Measurements from ENCODE around the gene CMTR2. TPM values are rescaled to one million over a fixed set of nuclear protein-coding genes. Genes with fewer than 3 reads are reported as not detected.

Gene CMTR2
- total RNA-seq, 1 experiment from 2014 or later, result 18.0 TPM

DNA sequence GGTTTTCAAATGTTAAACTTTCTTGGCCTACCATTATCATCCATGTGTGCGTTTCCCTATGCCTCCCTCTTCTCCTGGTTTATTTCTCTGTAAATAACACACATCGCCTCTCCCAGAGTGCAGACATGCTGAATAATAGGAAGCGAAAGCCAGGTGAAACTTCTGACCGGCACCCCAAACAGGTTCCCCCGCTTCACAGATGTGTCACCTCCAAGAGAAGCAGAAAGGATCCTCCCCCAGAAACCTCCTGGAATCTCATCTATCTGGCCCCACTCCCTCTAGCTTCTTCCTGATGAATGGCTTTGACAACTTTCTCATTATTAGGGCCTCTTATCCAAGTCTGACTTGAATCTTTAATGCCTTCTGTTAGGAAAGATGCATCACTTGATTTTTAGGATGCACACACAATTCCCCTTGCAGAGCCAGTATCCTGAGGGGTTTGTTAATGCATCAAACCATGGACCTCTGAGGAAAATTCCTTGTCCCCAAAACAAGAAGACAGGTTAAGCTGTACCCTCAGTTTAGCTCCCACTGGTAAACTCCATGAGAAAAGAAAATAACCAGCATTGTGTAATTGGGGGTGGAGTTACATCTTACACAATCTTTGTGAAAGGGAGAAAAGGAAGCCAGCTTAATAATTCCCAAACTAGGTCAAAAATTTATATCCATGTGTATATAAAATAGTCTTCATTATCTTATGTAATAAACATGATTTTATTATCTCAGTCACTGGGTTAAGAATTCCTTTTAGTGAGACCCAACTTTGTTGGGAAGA, 38.6 kb downstream of the CMTR2 start:
- DNase-seq, result no peak
- Histone ChIP-seq H3K36me3 (no peaks in the 10 kb centered on the region), H3K4me3 (no peak overlapping the region), H3K27me3 (no peaks in the 10 kb centered on the region), H3K9me3 (no peaks in the 10 kb centered on the region)

DNA sequence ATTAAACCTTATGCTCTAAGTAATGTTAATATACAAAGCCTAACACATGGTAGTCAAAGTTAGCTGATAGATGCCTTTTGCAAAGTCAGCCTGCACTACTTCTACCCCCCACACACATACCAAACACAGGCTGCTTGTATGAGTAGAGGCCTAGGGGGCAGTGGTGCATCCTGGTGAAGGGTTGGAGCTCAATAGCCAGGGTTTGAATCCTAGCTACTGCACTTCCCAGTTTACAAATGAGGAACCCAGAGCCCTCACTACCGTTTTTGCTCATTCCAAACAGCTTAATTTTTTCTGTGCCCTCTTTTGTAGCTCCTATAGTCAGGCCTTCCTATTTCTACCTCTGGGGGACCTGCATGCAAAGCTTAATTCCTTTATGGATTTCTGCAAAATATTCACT, 39.8 kb downstream of the CMTR2 start:
- Histone ChIP-seq H3K9me3 (no peaks in the 10 kb centered on the region), H3K36me3 (no peaks in the 10 kb centered on the region), H3K4me3 (no peak overlapping the region), H3K27me3 (no peaks in the 10 kb centered on the region)
- DNase-seq, result no peak

DNA sequence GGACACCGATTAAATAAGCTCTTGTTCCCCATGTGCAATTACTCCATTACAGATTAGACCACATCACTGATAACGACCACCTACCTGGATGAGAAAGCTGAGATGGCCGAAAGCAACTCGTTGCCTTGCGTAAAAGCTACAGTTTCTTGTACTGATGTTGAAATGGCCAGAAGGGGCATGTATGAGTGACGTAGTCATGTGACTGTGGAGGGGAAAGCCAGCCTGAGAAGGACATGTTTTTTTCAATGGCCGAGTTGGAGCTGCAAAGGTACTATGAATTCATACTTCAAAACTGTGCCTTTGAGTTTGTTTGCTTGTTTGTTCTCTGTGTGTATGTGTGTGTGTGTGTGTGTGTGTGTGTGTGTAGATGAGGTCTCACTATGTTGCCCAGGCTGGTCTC, 41.7 kb downstream of the CMTR2 start:
- Histone ChIP-seq H3K9me3 (no peaks in the 10 kb centered on the region), H3K4me3 (no peak overlapping the region), H3K36me3 (no peaks in the 10 kb centered on the region), H3K27me3 (no peaks in the 10 kb centered on the region)
- DNase-seq, result no peak

DNA sequence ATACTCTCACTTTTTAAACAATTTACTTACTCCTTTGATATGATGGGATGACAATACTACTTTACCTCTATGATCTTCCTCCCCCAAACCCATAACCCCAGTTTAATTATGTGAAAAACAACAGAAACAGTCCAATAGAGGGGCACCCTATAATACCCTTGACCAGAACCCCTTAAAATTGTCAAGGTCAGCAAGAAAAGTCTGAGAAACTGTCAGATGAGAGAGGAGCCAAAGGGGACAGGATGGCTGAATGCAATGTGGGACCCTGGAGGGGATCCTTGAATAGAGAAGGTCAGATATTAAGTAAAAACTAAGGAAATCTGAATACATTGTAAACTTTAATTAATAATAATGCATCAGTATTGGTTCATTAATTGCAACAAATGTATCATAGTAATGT, 42.9 kb downstream of the CMTR2 start:
- DNase-seq, result no peak
- no peaks in the 10 kb centered on the region for H3K27me3 ChIP-seq
- H3K4me3 ChIP-seq, result no peak overlapping the region
- no peaks in the 10 kb centered on the region for H3K36me3 ChIP-seq
- no peaks in the 10 kb centered on the region for H3K9me3 ChIP-seq

DNA sequence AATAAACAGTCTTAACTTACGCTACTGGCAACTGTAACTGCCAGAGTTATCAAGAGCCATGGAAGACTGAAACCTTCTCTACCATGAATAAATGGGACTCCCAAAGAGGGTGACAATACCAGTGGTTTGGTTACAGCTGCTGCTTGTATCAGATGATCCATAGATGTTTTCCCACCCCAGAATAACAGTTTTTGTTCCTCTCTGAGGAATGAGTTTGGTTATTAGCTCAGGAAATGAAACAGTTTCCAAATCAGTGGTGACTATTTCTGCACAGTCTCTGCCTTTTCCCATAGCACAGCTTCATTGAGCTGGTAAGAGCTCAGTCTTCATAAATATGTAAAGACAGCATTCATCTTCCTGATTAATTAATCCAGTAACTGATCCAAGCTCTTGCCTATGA, 44.7 kb downstream of the CMTR2 start:
- DNase-seq, result no peak
- Histone ChIP-seq H3K4me3 (no peak overlapping the region), H3K27me3 (no peaks in the 10 kb centered on the region), H3K9me3 (no peaks in the 10 kb centered on the region), H3K36me3 (no peaks in the 10 kb centered on the region)

DNA sequence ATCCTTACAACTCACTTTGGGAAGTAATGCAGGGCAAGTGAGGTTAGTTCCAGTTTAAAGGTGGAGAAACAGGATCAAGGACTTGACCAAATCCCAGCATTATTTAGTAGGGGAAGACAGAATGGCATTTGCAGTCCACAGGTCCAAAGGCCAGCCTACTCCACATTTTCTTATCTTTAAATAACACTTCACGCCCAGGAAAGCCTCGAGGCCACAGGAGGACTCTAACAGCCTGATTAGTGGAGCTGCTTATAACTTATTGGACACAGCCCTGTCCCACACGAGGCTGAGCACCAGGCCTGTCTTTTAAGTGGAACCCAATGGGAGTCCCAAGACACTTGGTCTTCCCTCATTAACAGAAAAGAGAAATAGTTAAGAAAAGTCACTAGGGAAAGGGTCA, 46.6 kb downstream of the CMTR2 start:
- Histone ChIP-seq H3K36me3 (no peaks in the 10 kb centered on the region), H3K9me3 (no peaks in the 10 kb centered on the region), H3K27me3 (no peaks in the 10 kb centered on the region), H3K4me3 (no peak overlapping the region)
- DNase-seq, result no peak

DNA sequence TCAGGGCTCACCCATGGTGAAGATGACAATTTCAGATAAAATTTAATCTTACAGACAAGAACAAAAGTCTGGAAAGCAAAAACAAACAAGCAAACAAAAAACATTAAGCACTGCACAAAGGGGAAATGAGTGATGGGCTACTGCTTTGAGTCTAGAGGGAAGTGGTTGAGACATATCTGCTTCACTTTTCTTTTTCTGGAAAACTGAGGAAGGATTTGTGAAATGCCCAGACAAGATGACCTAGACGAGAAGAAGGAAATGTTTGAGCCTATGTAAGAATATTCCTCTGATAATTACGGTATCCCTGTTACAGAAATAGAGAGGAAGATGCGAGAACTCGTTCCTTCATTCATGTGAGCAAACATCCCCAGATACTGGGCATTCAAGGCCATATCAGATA, 47.2 kb downstream of the CMTR2 start:
- Histone ChIP-seq H3K9me3 (no peaks in the 10 kb centered on the region), H3K4me3 (no peak overlapping the region), H3K27me3 (no peaks in the 10 kb centered on the region), H3K36me3 (no peaks in the 10 kb centered on the region)
- no peak for DNase-seq

Other genes starting within 250 kb of the CMTR2 start
- gene HYDIN, start 58.7 kb downstream of the CMTR2 start, total RNA-seq (2014; rRNA removed; shearing (Covaris generic); ENCODE audit: low replicate concordance), result 0.26 and 0.67 TPM in 2 replicates
- gene CALB2, start 69.3 kb upstream of the CMTR2 start, total RNA-seq (2014; rRNA removed; shearing (Covaris generic); ENCODE audit: low replicate concordance), result 4.1 TPM in 1 of 2 replicates, not detected in the other
- gene TLE7, start 152.7 kb upstream of the CMTR2 start, total RNA-seq (2014; rRNA removed; shearing (Covaris generic); ENCODE audit: low replicate concordance), result not detected in 2 replicates
- gene ZNF23, start 172.8 kb upstream of the CMTR2 start, total RNA-seq (2014; rRNA removed; shearing (Covaris generic); ENCODE audit: low replicate concordance), result 3.6 and 4.2 TPM in 2 replicates
- gene ZNF19, start 199.9 kb upstream of the CMTR2 start, total RNA-seq (2014; rRNA removed; shearing (Covaris generic); ENCODE audit: low replicate concordance), result 0.25 and 1.1 TPM in 2 replicates
- 0.47 TPM in 1 of 2 replicates, not detected in the other for gene CHST4, start 237.0 kb upstream of the CMTR2 start, total RNA-seq (2014; rRNA removed; shearing (Covaris generic); ENCODE audit: low replicate concordance)

Data from MG63 (cell line).